Hematopoietic multipotent progenitor cell treated with erythropoietin and hydrocortisone succinate and interleukin-3 and kit ligand, for 6 days (in vitro differentiated cells): ENCODE results near the gene KATNAL2.
"Not testable (repeated sequence)": the region's sequence is repeated elsewhere in the genome, so short reads cannot be mapped to it uniquely, and the experiment has no call there.

Experiments used
- DNase-seq: peaks from one replicate; pipeline ENCODE4 v3.0.0-alpha.2; 2015

Gene KATNAL2

DNA sequence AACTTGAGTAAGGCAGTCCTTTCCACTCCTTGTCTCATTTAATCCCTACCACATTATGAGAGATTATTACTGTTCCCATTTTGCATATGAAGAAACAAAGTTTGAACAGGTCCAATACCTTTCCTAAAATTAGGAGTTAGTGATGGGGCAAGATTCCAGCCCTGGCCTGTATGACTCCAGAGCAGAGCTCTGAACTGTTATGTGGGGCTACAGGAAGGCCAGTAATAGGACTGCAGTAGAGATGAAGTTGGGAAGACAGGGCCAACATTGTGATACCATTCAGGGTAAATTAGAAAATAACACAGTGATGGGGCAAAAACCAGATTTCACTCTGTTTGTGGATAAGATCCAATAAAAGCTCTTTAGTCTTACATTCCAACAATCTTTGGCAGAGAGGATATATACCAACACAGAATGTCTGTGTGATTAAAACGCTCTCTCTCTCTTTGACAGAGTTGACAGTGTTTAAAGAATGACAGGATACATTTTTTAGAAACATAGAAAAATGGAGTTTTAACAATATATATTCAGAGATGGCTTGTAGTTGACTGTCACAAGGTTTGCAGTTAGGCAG, 22.7 kb downstream of the KATNAL2 start:
- no peak for DNase-seq

DNA sequence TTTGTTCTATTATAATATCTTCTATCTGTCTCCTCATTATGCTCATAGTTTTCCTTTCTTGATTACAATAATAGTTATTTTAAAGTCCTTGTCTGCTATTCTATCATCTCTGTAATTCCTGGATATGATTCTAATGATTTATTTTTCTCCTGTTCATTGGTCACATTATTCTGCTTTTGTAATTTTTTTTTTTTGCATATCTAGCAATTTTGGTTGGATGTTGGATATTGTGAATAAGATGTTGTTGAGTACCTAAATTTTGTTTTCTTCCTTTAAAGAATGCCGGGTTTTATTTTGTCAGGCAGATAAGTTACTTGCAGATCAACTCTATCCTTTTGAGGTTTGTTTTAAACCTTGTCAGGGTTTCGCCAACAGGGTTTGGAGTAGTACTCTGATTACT, 25.2 kb downstream of the KATNAL2 start:
- no peak for DNase-seq

DNA sequence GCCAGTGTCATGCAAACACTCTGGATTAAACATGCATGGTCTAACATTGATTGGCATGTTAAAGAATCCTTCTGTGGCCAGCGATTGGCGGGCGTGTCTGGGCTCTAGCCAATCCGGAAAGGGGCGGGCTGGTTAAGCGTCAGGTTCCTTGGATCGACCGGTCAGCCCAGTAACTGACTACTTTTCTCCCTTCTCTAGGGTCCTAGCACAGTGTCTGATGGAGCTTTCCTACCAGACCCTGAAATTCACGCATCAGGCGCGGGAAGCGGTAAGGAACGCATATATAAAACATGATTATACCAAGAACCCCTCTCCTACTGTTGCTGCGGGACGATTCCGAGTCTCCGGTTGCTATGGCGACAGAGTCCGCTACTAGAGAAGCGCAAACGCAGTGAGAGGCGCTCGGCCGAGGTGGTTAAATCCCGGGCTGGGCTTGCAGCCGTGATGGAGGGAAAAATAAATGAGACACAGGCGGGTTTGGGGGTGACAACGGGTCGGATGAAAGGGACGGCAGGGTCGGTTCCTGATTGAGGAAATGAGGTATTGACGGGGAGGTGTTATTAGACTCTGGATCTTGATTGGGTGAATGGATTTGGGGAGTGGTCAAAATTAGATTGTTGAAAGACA, 29.4 kb downstream of the KATNAL2 start:
- DNase-seq = peak; percentile 86

DNA sequence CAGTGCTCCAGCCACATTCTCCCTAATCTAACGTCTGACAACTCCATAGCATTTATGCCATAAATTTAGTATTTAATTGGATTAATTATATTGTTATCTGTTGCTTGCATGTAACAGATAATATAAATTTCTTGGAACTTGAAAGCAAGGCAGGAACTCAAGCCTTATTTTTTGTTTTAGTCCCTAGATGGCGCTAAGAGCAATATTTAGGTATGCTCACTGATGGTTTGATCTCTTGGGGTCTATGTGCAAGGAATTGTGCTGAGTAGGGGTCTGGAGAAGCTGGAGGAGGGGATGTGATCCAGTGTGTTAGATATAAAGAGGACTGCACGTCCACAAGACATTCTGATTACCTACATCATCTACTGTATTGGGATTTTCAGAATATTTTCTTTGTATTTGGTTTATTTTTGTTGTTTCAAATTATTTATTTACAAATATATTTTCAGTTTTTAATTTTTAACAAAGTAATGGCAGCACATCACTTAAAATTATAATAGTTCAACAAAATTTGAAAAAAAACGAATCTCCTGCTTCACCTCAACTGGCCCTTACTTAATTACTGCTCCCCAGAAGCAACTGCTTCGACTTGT, 32.8 kb downstream of the KATNAL2 start:
- peak; percentile 70 for DNase-seq

DNA sequence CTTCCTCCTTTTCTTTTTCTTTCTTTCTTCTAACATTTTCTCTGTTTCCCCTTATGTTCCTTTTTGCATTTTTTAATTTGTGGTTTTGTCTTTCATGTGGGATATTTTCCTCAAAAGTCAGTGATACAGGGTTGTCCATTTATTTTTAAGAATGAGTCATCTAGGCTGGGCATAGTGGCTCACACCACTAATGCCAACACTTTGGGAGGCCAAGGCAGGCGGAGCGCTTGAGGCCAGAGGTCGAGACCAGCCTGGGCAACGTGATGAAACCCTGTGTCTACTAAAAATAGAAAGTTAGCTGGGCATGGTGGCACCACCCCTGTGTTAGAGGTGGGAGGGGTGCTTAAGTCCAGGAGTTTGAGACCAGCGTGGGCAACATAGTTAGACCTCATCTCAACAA, 35.8 kb downstream of the KATNAL2 start:
- no peak for DNase-seq

DNA sequence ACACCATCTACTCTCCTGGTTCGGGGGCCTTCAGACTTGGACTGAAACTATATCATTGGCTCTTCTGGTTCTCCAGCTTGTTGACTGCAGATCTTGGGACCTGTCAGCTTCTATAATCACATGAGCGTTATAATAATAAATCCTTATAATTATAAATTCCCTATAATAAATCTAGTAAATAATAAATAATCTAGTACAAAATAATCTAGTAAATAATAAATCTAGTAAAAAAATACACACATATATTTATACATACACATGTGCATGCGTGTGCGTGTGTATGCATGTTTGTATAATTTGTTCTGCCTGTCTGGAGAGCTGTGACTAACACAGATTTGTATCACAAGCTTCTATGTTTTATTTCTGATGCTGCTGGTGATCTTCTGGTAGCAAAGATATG, 40.8 kb downstream of the KATNAL2 start:
- no peak for DNase-seq

DNA sequence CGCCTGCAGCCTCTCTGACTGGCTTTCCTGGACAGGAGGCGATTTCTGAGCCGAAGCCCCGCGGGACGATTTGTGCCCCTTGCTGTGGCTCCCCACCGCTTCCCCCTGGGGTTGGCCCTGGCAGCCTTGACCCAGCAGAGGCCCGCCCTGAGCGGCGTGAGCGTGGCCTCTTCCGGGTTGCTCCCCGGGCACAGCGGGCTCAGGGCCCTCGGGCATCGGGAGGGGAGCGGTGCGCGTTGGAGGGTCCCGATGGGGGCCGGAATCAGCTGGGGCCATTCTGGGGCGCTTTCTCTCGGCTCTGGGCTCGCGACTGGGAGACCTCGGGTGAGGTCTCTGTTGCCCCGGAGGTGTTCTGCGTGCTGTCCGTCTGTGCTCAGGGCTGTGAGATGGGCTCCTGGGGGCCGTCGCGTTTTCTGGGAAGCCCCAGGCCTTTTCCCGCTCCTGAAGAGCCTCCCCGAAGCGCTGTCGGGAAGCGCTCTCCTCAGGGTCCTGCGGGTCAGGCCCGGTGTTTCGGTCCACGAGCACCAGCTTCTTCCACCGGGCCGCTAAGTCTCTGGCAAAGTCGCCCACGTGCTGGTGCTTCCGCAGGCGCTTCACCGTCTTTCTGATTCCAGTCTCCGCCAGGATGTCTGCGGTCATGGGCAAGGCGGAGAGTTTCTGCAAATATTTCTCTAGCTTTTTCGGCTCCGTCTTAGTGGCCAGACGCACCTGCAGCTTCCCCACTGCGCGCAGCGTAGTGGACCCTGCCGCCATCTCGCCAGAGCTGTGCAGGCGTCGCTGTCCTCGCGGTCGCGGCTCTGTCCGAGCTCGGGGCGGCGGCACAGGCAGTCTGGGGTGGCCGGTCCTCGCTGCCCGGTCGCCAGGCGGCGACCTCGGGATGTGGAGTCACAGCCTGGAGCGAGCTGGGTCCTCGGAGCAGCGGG, 46.5 kb downstream of the KATNAL2 start:
- not testable (repeated sequence) for DNase-seq

DNA sequence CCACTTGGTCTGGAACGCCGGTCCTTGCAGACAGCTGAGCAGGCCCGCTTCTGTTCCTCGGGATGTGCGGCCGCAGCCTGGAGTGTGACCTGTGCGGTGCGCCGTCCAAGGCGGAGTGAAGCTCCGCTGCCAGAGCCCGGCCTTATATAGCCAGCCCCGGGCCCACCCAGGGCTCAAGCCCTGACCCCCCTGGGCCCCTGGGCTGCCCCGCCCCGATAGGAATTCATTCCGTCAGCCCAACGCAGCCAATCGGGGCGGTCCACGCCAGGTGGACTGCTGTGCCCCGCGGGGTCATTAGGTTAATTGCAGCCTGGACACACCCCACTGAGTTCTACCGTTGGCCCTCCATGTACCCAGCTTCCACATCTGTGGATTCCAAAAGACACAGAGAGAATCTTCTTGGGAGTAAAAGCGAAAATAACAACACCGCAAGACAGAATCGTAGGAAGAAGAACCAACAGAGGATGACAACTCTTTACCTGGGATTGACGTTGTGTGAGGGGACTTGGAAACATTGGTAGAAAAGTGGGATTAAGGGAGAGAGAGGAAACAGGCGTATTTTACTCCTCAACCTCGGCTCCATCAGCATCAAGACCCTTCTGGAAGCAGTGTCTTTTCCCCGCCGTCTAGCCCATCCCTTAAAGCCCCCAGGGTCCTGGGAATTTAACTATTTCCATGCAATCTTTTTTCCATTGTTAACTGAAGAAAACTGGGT, 47.3 kb downstream of the KATNAL2 start:
- DNase-seq = not testable (repeated sequence)

DNA sequence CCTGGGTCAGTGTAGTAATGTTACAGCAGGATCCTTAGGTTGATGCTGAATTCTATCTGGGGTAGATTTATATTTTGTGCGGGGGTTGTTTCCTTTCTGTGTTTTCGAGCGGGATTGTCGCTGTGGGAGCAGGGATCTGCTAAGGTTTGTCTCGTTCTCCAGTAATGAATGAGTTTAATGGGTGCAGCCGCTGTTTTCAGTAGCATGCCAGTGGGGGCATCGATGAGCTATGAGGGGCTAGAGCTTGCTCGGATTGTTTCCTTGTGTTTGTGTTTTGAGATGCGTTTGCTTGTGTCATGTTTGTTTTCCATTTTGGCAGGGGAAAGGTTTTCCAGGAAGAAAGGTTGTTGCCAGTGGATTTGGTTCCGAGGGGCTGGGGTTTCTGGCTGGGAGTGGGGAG, 48.9 kb downstream of the KATNAL2 start:
- not testable (repeated sequence) for DNase-seq

DNA sequence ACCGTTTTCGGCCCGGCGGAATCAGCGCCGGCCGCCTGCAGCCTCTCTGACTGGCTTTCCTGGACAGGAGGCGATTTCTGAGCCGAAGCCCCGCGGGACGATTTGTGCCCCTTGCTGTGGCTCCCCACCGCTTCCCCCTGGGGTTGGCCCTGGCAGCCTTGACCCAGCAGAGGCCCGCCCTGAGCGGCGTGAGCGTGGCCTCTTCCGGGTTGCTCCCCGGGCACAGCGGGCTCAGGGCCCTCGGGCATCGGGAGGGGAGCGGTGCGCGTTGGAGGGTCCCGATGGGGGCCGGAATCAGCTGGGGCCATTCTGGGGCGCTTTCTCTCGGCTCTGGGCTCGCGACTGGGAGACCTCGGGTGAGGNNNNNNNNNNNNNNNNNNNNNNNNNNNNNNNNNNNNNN, 52.1 kb downstream of the KATNAL2 start:
- DNase-seq = not testable (repeated sequence)

DNA sequence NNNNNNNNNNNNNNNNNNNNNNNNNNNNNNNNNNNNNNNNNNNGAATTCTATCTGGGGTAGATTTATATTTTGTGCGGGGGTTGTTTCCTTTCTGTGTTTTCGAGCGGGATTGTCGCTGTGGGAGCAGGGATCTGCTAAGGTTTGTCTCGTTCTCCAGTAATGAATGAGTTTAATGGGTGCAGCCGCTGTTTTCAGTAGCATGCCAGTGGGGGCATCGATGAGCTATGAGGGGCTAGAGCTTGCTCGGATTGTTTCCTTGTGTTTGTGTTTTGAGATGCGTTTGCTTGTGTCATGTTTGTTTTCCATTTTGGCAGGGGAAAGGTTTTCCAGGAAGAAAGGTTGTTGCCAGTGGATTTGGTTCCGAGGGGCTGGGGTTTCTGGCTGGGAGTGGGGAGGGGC, 102.5 kb downstream of the KATNAL2 start:
- not testable (repeated sequence) for DNase-seq

DNA sequence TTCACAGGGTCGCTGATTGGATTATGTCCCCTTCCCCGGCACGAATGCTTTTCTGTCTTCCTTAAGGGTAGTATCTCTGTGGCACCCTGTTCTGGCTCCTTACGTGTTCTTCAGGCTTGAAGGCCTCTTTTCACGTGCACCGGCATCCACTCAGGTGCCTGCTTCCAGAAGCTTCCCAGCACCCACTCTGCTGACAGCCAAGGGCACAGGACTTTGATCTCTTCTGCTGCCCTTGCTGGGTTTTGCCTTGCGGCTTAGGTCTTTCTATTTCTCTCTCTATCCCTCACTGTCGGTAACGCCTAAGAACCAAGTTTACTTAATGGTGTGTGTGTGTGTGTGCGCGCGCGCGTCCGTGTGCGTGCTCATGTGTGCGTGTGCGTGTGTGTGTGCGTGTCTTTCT, 103.4 kb downstream of the KATNAL2 start:
- DNase-seq = not testable (repeated sequence)

DNA sequence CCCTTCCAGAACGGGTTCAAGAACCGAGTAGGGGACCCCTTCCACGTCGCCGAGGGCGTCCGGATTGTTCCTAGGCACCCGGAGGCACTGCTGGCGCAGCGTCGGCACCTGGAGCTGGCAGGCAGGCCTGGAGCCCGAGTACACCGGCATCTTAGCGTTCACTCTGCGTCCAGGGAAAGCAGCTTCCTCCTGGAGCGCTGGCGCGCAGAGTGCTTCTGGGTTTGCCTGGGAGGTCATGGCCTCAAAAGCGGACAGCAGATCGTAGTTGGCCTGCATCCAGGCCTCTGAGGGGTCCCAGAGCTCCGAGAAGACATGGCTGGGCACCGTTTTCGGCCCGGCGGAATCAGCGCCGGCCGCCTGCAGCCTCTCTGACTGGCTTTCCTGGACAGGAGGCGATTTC, 105.4 kb downstream of the KATNAL2 start:
- not testable (repeated sequence) for DNase-seq

DNA sequence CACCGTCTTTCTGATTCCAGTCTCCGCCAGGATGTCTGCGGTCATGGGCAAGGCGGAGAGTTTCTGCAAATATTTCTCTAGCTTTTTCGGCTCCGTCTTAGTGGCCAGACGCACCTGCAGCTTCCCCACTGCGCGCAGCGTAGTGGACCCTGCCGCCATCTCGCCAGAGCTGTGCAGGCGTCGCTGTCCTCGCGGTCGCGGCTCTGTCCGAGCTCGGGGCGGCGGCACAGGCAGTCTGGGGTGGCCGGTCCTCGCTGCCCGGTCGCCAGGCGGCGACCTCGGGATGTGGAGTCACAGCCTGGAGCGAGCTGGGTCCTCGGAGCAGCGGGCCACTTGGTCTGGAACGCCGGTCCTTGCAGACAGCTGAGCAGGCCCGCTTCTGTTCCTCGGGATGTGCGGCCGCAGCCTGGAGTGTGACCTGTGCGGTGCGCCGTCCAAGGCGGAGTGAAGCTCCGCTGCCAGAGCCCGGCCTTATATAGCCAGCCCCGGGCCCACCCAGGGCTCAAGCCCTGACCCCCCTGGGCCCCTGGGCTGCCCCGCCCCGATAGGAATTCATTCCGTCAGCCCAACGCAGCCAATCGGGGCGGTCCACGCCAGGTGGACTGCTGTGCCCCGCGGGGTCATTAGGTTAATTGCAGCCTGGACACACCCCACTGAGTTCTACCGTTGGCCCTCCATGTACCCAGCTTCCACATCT, 106.5 kb downstream of the KATNAL2 start:
- DNase-seq = not testable (repeated sequence)

DNA sequence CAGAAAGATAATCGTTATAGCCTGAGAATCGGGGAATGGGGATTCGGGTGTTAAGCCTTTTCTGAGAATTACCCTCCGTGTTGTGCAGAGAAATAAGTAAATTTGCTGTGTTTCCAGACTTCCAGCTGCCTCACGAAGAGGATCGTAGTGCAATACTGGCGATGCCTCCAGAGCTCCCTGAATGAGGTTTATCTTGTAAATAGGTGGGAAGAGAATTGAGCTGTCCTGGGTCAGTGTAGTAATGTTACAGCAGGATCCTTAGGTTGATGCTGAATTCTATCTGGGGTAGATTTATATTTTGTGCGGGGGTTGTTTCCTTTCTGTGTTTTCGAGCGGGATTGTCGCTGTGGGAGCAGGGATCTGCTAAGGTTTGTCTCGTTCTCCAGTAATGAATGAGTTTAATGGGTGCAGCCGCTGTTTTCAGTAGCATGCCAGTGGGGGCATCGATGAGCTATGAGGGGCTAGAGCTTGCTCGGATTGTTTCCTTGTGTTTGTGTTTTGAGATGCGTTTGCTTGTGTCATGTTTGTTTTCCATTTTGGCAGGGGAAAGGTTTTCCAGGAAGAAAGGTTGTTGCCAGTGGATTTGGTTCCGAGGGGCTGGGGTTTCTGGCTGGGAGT, 108.3 kb downstream of the KATNAL2 start:
- DNase-seq = not testable (repeated sequence)

DNA sequence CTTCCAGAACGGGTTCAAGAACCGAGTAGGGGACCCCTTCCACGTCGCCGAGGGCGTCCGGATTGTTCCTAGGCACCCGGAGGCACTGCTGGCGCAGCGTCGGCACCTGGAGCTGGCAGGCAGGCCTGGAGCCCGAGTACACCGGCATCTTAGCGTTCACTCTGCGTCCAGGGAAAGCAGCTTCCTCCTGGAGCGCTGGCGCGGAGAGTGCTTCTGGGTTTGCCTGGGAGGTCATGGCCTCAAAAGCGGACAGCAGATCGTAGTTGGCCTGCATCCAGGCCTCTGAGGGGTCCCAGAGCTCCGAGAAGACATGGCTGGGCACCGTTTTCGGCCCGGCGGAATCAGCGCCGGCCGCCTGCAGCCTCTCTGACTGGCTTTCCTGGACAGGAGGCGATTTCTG, 111.3 kb downstream of the KATNAL2 start:
- not testable (repeated sequence) for DNase-seq

DNA sequence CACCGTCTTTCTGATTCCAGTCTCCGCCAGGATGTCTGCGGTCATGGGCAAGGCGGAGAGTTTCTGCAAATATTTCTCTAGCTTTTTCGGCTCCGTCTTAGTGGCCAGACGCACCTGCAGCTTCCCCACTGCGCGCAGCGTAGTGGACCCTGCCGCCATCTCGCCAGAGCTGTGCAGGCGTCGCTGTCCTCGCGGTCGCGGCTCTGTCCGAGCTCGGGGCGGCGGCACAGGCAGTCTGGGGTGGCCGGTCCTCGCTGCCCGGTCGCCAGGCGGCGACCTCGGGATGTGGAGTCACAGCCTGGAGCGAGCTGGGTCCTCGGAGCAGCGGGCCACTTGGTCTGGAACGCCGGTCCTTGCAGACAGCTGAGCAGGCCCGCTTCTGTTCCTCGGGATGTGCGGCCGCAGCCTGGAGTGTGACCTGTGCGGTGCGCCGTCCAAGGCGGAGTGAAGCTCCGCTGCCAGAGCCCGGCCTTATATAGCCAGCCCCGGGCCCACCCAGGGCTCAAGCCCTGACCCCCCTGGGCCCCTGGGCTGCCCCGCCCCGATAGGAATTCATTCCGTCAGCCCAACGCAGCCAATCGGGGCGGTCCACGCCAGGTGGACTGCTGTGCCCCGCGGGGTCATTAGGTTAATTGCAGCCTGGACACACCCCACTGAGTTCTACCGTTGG, 112.4 kb downstream of the KATNAL2 start:
- not testable (repeated sequence) for DNase-seq

DNA sequence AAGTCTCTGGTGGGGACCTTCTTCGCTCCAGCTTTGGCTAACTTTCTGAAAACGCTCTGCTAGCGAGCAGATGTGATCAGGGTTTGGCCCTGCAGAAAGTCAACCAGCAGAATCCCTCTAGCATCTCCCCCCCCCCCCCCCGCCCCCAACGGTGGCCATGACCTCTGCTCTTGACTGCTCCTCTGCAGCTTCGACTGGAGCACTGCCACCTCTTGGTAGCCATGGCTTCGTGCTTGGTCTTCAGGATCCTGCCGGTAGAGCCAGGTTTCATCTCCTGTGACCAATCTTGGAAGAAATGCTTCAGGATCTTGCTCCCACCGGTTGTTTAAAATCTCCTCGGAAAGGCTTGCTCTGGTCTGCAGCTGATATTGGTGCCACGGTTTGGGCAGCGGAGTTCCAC, 113.5 kb downstream of the KATNAL2 start:
- not testable (repeated sequence) for DNase-seq

DNA sequence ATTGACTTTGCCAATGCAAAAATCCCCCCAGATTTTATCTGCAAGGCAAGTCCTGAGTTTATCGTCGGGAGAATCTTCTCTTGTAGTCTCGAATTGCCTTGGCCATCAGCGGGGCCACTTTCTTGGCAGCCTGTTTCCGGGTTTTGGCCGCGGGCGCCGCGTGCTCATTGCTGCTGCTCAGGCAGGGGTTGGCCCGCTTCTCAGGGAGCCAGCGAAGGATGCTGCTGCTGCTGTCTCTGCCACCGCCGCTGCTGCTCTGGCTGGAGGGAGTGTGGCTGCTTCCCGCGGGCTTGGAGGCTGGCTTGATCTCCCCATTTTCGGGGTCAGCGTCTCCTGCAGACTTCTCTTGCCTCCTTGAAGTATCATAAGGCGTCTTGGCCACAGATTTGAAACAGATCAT, 115.5 kb downstream of the KATNAL2 start:
- no peak for DNase-seq

DNA sequence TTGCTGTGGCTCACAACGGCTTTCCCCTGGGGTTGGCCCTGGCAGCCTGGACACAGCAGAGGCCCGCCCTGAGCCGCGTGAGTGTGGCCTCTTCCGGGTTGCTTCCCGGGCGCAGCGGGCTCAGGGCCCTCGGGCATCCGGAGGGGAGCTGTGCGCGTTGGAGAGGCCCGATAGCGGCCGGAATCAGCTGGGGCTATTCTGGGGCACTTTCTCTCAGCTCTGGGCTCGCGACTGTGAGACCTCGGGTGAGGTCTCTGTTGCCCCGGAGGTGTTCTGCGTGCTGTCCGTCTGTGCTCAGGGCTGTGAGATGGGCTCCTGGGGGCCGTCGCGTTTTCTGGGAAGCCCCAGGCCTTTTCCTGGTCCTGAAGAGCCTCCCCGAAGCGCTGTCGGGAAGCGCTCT, 117.2 kb downstream of the KATNAL2 start:
- not testable (repeated sequence) for DNase-seq

DNA sequence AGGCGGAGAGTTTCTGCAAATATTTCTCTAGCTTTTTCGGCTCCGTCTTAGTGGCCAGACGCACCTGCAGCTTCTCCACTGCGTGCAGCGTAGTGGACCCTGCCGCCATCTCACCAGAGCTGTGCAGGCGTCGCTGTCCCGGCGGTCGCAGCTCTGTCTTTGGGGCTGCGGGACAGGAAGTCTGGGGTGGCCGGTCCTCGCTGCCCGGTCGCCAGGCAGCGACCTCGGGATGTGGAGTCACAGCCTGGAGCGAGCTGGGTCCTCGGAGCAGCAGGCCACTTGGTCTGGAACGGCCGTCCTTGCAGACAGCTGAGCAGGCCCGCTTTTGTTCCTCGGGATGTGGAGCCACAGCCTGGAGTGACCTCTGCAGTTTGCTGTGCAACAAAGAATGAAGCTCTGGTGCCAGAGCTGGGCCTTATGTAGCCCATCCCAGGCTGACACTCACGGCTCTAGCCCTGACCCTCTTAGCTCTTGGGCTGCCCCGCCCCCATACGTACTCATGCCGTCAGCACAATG, 117.8 kb downstream of the KATNAL2 start, which contains the start of gene ELOA2:
ELOA2 (minus strand) TSS at position 466 of the 516 bp plus-strand sequence; CDS start at position 109, 357 bp downstream.
- no peak for DNase-seq
